ENCODE results near the gene FSTL3.

DNA sequence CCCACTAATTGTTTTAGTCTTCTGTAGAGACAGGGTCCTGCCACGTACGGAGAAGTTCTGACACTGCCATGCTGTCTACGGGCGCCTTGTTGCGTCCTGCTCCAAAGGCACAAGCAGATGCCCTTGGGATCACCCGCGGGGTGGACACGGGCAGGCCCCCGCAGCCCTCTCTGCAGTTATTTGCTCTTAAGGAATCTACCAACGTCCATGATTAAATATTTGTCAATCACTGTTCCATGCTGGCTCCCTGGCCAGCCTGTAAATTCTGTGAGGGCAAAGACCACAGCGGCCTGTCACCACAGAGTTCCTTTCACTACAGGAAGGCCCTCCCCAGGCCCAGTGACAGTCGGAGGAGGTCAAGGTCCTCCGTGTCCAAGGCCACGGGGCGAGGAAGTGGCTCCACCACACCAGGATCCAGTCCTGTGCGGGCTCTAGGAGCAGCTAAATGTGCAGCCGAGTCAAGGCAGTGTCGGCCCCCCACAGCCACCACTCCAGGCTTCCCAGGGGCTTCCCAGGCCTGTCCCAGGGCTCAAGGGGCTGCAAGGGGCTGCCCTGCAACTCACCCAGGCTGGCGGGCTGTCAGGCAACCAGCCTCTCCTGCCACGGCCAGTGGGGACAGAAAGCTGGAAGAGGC, 15.3 kb upstream of the FSTL3 start:
- TF ChIP-seq, protein P1, sequence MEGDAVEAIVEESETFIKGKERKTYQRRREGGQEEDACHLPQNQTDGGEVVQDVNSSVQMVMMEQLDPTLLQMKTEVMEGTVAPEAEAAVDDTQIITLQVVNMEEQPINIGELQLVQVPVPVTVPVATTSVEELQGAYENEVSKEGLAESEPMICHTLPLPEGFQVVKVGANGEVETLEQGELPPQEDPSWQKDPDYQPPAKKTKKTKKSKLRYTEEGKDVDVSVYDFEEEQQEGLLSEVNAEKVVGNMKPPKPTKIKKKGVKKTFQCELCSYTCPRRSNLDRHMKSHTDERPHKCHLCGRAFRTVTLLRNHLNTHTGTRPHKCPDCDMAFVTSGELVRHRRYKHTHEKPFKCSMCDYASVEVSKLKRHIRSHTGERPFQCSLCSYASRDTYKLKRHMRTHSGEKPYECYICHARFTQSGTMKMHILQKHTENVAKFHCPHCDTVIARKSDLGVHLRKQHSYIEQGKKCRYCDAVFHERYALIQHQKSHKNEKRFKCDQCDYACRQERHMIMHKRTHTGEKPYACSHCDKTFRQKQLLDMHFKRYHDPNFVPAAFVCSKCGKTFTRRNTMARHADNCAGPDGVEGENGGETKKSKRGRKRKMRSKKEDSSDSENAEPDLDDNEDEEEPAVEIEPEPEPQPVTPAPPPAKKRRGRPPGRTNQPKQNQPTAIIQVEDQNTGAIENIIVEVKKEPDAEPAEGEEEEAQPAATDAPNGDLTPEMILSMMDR (IDR thresholded peaks at IDR 0.05; ENCODE audit: low read depth, low read length, poor library complexity, severe bottlenecking): no peak
- no peak for TF ChIP-seq EZH2phosphoT487 (IDR thresholded peaks at IDR 0.05; ENCODE audit: borderline replicate concordance, low read length)

Data from DOHH2 (cell line).